Right lobe of liver (tissue), 4 donors: Measurements from ENCODE around the gene ERVW-1.

Source experiments
- CTCF ChIP-seq, 4 donors: fragments of 200-600 bp in 3 of 4; fragments of 450-650 bp in 1 of 4; IDR thresholded peaks; one replicate each; pipeline versions ENCODE4 v1.5.1 to v1.8.0; 2016 to 2022; ENCODE audit warnings: antibody characterized with exemption in 4 of 4, mild to moderate bottlenecking in 2 of 4
- POLR2A ChIP-seq: fragments of 450-650 bp; IDR thresholded peaks from one replicate; pipeline ENCODE4 v1.6.1; 2017; ENCODE audit warnings: antibody characterized with exemption, mild to moderate bottlenecking
- donor health status: DM: no; HTN: no; CAD: no.
- donor health status: DM: no; HTN: no; CAD: no.
- donor health status: DM: no; HTN: yes; CAD: no.

GRCh38 chr7:92456236-92456635, 21.5 kb downstream of the ERVW-1 start:
- TF ChIP-seq CTCF (IDR thresholded peaks at IDR 0.05): no peak
- TF ChIP-seq POLR2A: no peak
